ENCODE measurements around the gene GFOD2. TPM values are rescaled to one million over a fixed set of nuclear protein-coding genes. Genes with fewer than 3 reads are reported as not detected.

Gene GFOD2
- total and polyA plus RNA-seq, 2 of the 13 experiments (the other 11 are each of a cell fraction or from before 2014, with no cell fraction given): 11.1 to 17.2 TPM

DNA sequence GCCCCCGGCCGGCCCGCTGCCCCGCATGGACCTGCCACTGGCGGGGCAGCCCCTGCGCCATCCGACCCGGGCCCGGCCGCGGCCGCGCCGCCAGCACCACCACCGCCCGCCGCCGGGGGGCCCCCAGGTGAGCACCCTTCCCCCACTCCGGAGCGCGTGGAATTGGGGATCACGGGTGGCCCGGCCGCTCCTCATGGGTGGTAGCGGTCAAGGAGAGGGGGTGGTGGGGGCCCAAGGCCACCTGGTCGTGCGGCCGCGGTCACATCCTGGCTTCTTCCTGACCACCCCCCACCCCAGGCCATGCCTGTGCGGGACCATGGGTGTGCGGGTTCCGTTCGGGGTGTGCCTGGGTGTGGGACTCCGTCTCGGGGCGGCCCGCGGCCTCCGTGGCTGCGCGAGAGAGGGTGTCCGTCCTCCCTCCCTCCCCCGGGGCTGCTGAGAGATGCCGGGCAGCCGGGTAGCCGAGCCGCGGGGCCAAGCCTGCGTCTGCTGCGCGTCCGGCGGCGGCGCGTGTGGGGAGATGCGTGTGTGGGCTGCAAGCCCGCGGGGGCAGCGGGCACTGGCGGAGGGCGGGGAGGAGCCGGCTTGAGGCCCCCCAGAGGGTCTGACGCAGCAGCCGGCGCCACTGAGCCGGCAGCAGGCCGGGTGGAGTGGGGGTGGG lies 65.9 kb downstream of the GFOD2 start (continued):
- TF ChIP-seq ZNF687 (CRISPR knock-in tag; IDR thresholded peaks at IDR 0.05) (peak; percentile 45), SKI (IDR thresholded peaks at IDR 0.05; ENCODE audit: partially characterized antibody) (peak; percentile 15), MBD4 (IDR thresholded peaks at IDR 0.05; ENCODE audit: borderline replicate concordance, low read length) (no peak), GABPB1 (CRISPR knock-in tag; IDR thresholded peaks at IDR 0.05) (peak; percentile 40; the same call in 1 of the 2 replicates), ZNF12 (CRISPR knock-in tag; IDR thresholded peaks at IDR 0.05) (no peak), HNRNPK (IDR thresholded peaks at IDR 0.05; ENCODE audit: low read depth, low read length, poor library complexity, severe bottlenecking) (peak; percentile 48), ZFY (CRISPR knock-in tag; IDR thresholded peaks at IDR 0.05) (no peak), MTERF4 (CRISPR knock-in tag; IDR thresholded peaks at IDR 0.05) (no peak), PRPF4 (IDR thresholded peaks at IDR 0.05; ENCODE audit: low read depth, low read length, poor library complexity, severe bottlenecking) (no peak), ZNF589 (CRISPR knock-in tag; conservative IDR thresholded peaks at IDR 0.05) (0 out of 2 replicates have a peak, but pooled peaks have one; percentile 40), NFE2 (CRISPR knock-in tag; IDR thresholded peaks at IDR 0.05) (no peak), HDAC1 (CRISPR knock-in tag; IDR thresholded peaks at IDR 0.05) (0 out of 2 replicates have a peak, but pooled peaks have one; percentile 12), PHF8 (CRISPR knock-in tag; IDR thresholded peaks at IDR 0.05) (0 out of 2 replicates have a peak, but pooled peaks have one; percentile 30), ZNF281 (CRISPR knock-in tag; IDR thresholded peaks at IDR 0.05; ENCODE audit: borderline replicate concordance) (peak; percentile 68)
- TF ChIP-seq, protein P1, sequence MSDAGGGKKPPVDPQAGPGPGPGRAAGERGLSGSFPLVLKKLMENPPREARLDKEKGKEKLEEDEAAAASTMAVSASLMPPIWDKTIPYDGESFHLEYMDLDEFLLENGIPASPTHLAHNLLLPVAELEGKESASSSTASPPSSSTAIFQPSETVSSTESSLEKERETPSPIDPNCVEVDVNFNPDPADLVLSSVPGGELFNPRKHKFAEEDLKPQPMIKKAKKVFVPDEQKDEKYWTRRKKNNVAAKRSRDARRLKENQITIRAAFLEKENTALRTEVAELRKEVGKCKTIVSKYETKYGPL (CRISPR knock-in tag; IDR thresholded peaks at IDR 0.05): no peak
